Gastrocnemius medialis (tissue), 4 donors: ENCODE data around the gene SLC35G2. TPM values are rescaled to one million over a fixed set of nuclear protein-coding genes. Genes with fewer than 3 reads are reported as not detected.
"Not testable (repeated sequence)": the region's sequence is repeated elsewhere in the genome, so short reads cannot be mapped to it uniquely, and the experiment has no call there.

Experiments used
- ATAC-seq, 2 donors: fragments of 150-250 bp; one replicate each; pipeline ENCODE4 v1.9.1; 2016
- DNase-seq, 2 donors: peaks; one replicate each; pipeline ENCODE4 v3.0.0-alpha.2; 2019
- H3K27ac ChIP-seq, 4 donors: fragments of 200-600 bp; sonication (generic); 1 replicate in 1 of 4; 2 replicates in 3 of 4; pipeline ENCODE4 v1.5.1; 2016 to 2018; ENCODE audit warnings: mild to moderate bottlenecking in 2 of 4, moderate library complexity in 1 of 4
- H3K27me3 ChIP-seq, 3 donors: fragments of 200-600 bp; sonication (generic) in 2 of 3; 1 replicate in 1 of 3; 2 replicates in 2 of 3; pipeline versions ENCODE4 v1.5.1 to v1.6.0; 2016 to 2019; ENCODE audit warnings: mild to moderate bottlenecking in 1 of 3, moderate library complexity in 1 of 3
- H3K36me3 ChIP-seq, 2 donors: fragments of 200-600 bp; sonication (generic) in 1 of 2; one replicate each; pipeline ENCODE4 v1.5.1; 2017 to 2018
- H3K4me1 ChIP-seq, 2 donors: fragments of 200-600 bp; sonication (generic) in 1 of 2; one replicate each; pipeline ENCODE4 v1.5.1; 2016 to 2017; ENCODE audit warnings: mild to moderate bottlenecking in 2 of 2
- H3K4me3 ChIP-seq, 4 donors: fragments of 200-600 bp; sonication (generic) in 3 of 4; 1 replicate in 1 of 4; 2 replicates in 3 of 4; pipeline ENCODE4 v1.5.1; 2016 to 2019; ENCODE audit warnings: mild to moderate bottlenecking in 2 of 4
- H3K9me3 ChIP-seq, 3 donors: fragments of 200-600 bp; sonication (generic) in 2 of 3; 1 replicate in 1 of 3; 2 replicates in 2 of 3; pipeline ENCODE4 v1.5.1; 2016 to 2019
- CTCF ChIP-seq, 5 experiments: fragments of 450-650 bp in 3 of 5; fragments of 200-600 bp in 2 of 5; sonication (generic) in 2 of 5; IDR thresholded peaks in 4 of 5; conservative IDR thresholded peaks in 1 of 5; 1 replicate in 4 of 5; 2 replicates in 1 of 5; pipeline ENCODE4 v1.5.1; 2016 to 2019; ENCODE audit warnings: antibody characterized with exemption in 5 of 5, mild to moderate bottlenecking in 3 of 5, moderate library complexity in 3 of 5
- POLR2A ChIP-seq, 2 donors: fragments of 450-650 bp; IDR thresholded peaks; one replicate each; pipeline ENCODE4 v1.6.1; 2017; ENCODE audit warnings: antibody characterized with exemption in 2 of 2, mild to moderate bottlenecking in 2 of 2, moderate library complexity in 2 of 2
- in situ Hi-C, 4 donors: fragments of 200-750 bp; cut with MboI; loops; one replicate each; pipeline versions ENCODE4 v1.15.0 to v1.8.0; 2017; ENCODE audit warnings: low sequenced_read_pairs in 4 of 4
- intact Hi-C: fragments of 100-400 bp; cut with DNase I; formaldehyde crosslinking; loops from one replicate; pipeline ENCODE4 v1.15.1; 2023; ENCODE audit warnings: low total_unique reads
- total RNA-seq, 4 donors: library from RNA; depleted of rRNA; stranded (reverse); fragments of >200 nt; gene quantifications; one replicate each; pipeline versions ENCODE4 v1.1.0 to v1.2.3, GENCODE V29; 2016

Gene SLC35G2
- total RNA-seq, 4 donors from 2014 or later: 1.00 to 3.2 (median 1.9) TPM

- ATAC-seq: no peak
- in situ Hi-C loops: no loop called here
These were observed 26.2 kb upstream of the SLC35G2 start for GRCh38 chr3:136792556-136793330.

GRCh38 chr3:136801146-136801545 lies 17.8 kb upstream of the SLC35G2 start:
- H3K27ac ChIP-seq, in situ Hi-C loops, H3K9me3 ChIP-seq, H3K36me3 ChIP-seq, ATAC-seq, H3K4me3 ChIP-seq, intact Hi-C loops, H3K27me3 ChIP-seq, DNase-seq: not testable (repeated sequence)
- H3K4me1 ChIP-seq: peaks cover 12 to 17% of the 10 kb centered on the region in 2 donors

More at GRCh38 chr3:136792556-136793330, 26.2 kb upstream of the SLC35G2 start:
- intact Hi-C loops: no loop called here
- no peak for TF ChIP-seq CTCF (IDR thresholded peaks at IDR 0.05 in 4 of 5, conservative IDR thresholded peaks at IDR 0.05 in 1 of 5)
- TF ChIP-seq POLR2A (IDR thresholded peaks at IDR 0.05): no peak
- peaks cover 0 to under 1% of the 10 kb centered on the region in 2 donors for H3K4me1 ChIP-seq
- no peak overlapping the region for H3K27ac ChIP-seq
- no peak for DNase-seq
- H3K4me3 ChIP-seq: no peak overlapping the region
- no peaks in the 10 kb centered on the region for H3K36me3 ChIP-seq
- no peaks in the 10 kb centered on the region for H3K27me3 ChIP-seq
- H3K9me3 ChIP-seq: no peaks in the 10 kb centered on the region

GRCh38 chr3:136802481-136802996 lies 16.4 kb upstream of the SLC35G2 start:
- Histone ChIP-seq H3K4me1 (peaks cover 12 to 17% of the 10 kb centered on the region in 2 donors), H3K27ac (peak overlapping the region; percentile 2 to 47 (median 18)), H3K27me3 (no peaks in the 10 kb centered on the region), H3K36me3 (no peaks in the 10 kb centered on the region), H3K4me3 (no peak overlapping the region), H3K9me3 (no peaks in the 10 kb centered on the region)
- in situ Hi-C loops: no loop called here
- no peak for TF ChIP-seq CTCF (IDR thresholded peaks at IDR 0.05 in 4 of 5, conservative IDR thresholded peaks at IDR 0.05 in 1 of 5)
- no peak for TF ChIP-seq POLR2A (IDR thresholded peaks at IDR 0.05)
- ATAC-seq: peak; percentile 56
- DNase-seq: no peak
- intact Hi-C loops: no loop called here

GRCh38 chr3:136804141-136804540 lies 14.8 kb upstream of the SLC35G2 start:
- H3K27ac ChIP-seq: no peak overlapping the region
- ATAC-seq: no peak
- in situ Hi-C loops (no loop called here), intact Hi-C loops (no loop called here)
- no peaks in the 10 kb centered on the region for H3K36me3 ChIP-seq
- H3K9me3 ChIP-seq: no peaks in the 10 kb centered on the region
- no peak for DNase-seq
- peaks cover 12 to 17% of the 10 kb centered on the region in 2 donors for H3K4me1 ChIP-seq
- H3K27me3 ChIP-seq: no peaks in the 10 kb centered on the region
- H3K4me3 ChIP-seq: no peak overlapping the region
- TF ChIP-seq CTCF (IDR thresholded peaks at IDR 0.05 in 4 of 5, conservative IDR thresholded peaks at IDR 0.05 in 1 of 5) (no peak), POLR2A (IDR thresholded peaks at IDR 0.05) (no peak)

- Histone ChIP-seq H3K27me3 (no peaks in the 10 kb centered on the region), H3K27ac (no peak overlapping the region), H3K4me3 (no peak overlapping the region), H3K36me3 (no peaks in the 10 kb centered on the region), H3K9me3 (no peaks in the 10 kb centered on the region), H3K4me1 (peaks cover 12 to 17% of the 10 kb centered on the region in 2 donors)
- in situ Hi-C loops: no loop called here
- no peak for ATAC-seq
- intact Hi-C loops: no loop called here
- no peak for TF ChIP-seq POLR2A (IDR thresholded peaks at IDR 0.05)
- no peak for TF ChIP-seq CTCF (IDR thresholded peaks at IDR 0.05 in 4 of 5, conservative IDR thresholded peaks at IDR 0.05 in 1 of 5)
- no peak for DNase-seq
These were observed 14.1 kb upstream of the SLC35G2 start for GRCh38 chr3:136804813-136805212.
